Coronary artery (tissue), 2 donors: ENCODE results near the gene AP1G1.

ENCODE experiments used
- DNase-seq: peaks from one replicate; pipeline ENCODE4 v3.0.0-alpha.2; 2017; ENCODE audit warnings: low spot score
- H3K27ac ChIP-seq, 2 donors: fragments of 200-600 bp; sonication (generic); one replicate each; pipeline ENCODE4 v1.5.1; 2016 to 2019
- H3K4me3 ChIP-seq: fragments of 200-600 bp; sonication (generic); 2 replicates; pipeline ENCODE4 v1.5.1; 2016; ENCODE audit warnings: mild to moderate bottlenecking, moderate library complexity
- TF ChIP-seq, protein P1 (sequence below): fragments of 200-600 bp; sonication (generic); IDR thresholded peaks from one replicate; pipeline ENCODE4 v1.5.1; 2019; ENCODE audit warnings: antibody characterized with exemption

Gene AP1G1

GRCh38 chr16:71721066-71721740 lies 87.4 kb downstream of the AP1G1 start:
- TF ChIP-seq, protein P1, sequence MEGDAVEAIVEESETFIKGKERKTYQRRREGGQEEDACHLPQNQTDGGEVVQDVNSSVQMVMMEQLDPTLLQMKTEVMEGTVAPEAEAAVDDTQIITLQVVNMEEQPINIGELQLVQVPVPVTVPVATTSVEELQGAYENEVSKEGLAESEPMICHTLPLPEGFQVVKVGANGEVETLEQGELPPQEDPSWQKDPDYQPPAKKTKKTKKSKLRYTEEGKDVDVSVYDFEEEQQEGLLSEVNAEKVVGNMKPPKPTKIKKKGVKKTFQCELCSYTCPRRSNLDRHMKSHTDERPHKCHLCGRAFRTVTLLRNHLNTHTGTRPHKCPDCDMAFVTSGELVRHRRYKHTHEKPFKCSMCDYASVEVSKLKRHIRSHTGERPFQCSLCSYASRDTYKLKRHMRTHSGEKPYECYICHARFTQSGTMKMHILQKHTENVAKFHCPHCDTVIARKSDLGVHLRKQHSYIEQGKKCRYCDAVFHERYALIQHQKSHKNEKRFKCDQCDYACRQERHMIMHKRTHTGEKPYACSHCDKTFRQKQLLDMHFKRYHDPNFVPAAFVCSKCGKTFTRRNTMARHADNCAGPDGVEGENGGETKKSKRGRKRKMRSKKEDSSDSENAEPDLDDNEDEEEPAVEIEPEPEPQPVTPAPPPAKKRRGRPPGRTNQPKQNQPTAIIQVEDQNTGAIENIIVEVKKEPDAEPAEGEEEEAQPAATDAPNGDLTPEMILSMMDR = no peak
- no peak for DNase-seq
- Histone ChIP-seq H3K27ac (no peak overlapping the region), H3K4me3 (no peak overlapping the region)

GRCh38 chr16:71712501-71712900 lies 96.1 kb downstream of the AP1G1 start:
- Histone ChIP-seq H3K4me3 (no peak overlapping the region), H3K27ac (no peak overlapping the region)
- TF ChIP-seq, protein P1 = no peak
- DNase-seq = no peak

DNA sequence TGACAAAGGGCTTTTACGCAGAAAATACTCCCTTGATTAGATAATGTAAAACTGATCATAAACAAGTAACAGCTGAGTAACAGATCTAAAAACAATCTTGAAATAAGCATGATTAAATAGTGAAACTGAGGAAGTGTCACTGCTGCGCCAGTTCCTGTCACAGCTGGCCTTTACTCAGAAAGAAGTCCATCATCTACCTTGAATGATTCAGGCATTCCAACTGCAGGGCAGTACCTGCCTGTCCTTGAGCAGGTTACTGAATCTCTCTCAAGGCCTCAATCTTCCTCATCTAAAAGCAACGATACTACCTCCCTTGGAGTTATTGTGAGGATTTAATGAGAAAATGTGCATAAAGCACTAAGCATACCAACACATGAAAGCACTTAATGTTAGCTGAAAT lies 96.8 kb downstream of the AP1G1 start:
- Histone ChIP-seq H3K27ac (no peak overlapping the region), H3K4me3 (no peak overlapping the region)
- TF ChIP-seq, protein P1 = no peak
- no peak for DNase-seq

DNA sequence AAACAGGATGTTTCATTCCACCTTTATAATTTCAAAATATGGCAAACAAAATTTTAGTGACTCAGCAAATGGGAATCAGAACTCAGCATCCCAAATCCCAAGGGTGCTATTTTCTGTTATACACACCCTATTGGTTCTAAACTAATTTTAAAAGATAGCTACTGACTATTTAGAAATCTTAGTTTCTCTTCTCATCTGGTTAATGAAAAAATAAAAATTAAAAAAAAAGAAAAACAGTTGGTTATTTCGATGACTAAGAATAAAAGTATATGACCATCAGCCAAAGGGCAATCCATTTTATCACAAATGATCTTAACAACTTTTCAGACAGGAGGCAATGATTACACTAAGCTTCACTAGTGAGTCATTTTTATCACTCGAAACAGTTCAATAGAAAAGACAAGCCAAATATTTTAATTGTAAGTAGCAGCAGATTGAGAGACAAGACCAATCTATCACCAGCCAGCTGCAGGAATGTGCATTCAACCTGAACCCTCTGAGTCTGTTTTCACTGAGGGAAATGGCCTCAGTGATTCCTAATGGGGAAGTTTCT lies 99.3 kb downstream of the AP1G1 start:
- H3K27ac ChIP-seq = no peak overlapping the region
- DNase-seq = no peak

DNA sequence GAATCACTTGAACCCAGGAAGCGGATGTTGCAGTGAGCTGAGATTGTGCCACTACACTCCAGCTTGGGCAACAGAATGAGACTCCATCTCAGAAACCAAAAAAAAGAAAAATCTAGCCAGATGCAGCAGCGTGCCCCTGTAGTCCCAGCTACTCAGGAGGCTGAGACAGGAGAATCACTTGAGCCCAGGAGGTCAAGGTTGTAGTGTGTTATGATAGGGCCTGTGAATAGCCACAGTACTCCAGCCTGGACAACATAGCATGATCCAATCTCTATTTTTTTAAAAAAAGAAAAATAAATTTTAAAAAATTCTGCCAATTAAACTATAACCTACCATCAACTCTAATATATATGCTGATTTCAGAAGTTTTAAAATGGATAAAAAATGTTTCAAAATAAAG lies 99.9 kb downstream of the AP1G1 start:
- TF ChIP-seq, protein P1 = no peak
- no peak overlapping the region for H3K27ac ChIP-seq
- H3K4me3 ChIP-seq = no peak overlapping the region
- DNase-seq = no peak

More for the DNA sequence above, 99.3 kb downstream of the AP1G1 start:
- TF ChIP-seq, protein P1 = no peak
- H3K4me3 ChIP-seq = no peak overlapping the region

DNA sequence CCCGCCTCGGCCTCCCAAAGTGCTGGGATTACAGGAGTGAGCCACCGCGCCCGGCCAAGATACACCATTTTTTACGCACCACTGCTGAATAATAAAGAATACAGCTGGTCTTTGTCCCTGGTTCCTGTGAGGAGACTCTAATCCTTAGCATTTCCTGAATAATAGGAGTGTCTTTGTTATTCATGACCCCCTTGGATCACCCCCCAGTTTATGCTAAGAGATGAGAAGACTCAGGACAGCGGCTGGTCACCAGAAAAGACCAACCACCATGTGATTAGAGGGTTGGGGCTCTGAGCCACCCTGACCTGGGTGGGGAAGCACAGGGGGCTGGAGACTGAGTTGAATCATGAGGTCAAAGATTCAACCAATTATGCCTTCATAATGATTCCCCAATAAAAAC lies 101.4 kb downstream of the AP1G1 start:
- DNase-seq = no peak
- no peak overlapping the region for H3K4me3 ChIP-seq
- no peak overlapping the region for H3K27ac ChIP-seq
- TF ChIP-seq, protein P1 = no peak

GRCh38 chr16:71706046-71706445 lies 102.6 kb downstream of the AP1G1 start:
- no peak for DNase-seq
- H3K27ac ChIP-seq = no peak overlapping the region

More at GRCh38 chr16:71706046-71706445, 102.6 kb downstream of the AP1G1 start:
- no peak overlapping the region for H3K4me3 ChIP-seq
- TF ChIP-seq, protein P1 = no peak
